Measurements from ENCODE around the gene VWC2L. TPM values are rescaled to one million over a fixed set of nuclear protein-coding genes. Genes with fewer than 3 reads are reported as not detected.
A peak's percentile ranks its signal among the peaks of the same experiment; 100 is the strongest.

VWC2L gene
- total RNA-seq: not detected

DNA sequence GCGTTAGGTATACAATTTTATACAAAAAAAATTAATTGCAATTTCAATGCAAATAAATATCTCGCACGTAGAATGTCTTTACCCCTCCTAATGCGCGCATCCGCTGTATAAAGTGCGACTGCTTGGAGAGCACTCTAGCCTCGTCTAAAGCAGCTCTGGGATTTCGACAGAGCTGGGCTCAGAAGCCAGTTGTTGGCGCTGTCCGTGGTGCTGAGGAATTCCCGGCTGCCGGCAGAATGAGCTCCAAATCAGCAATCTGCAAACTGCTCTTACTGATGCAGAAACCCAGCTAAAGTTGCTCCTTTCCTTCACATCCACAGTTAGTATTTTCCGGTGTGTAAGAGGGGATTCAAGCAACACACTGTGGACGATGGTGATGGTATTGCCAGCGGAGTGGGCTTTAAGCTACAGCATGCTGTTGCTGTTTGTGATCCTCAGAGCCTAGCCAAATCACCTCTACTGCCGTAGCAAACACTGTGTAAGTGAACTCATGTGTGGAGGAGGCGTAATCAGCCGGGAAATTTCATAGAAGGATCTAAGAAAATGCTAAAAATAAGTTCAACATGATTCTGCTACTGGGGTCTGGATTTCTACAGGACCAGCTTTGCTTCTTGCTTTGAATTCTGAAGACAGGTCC, at the start of gene VWC2L:
TSS of gene VWC2L (plus strand) at position 137 of the 637 bp plus-strand sequence. CDS start 3,140 bp downstream, outside the sequence.
- ATAC-seq: peak; percentile 60
- Mint-ChIP-seq H3K4me1 (ENCODE audit: low read depth) (no peaks in the 10 kb centered on the region), H3K9me3 (ENCODE audit: insufficient read depth) (no peaks in the 10 kb centered on the region), H3K27me3 (ENCODE audit: low read depth) (no peaks in the 10 kb centered on the region), H3K36me3 (ENCODE audit: low read depth) (no peaks in the 10 kb centered on the region), H3K27ac (no peak within 1 kb of the TSS), H3K4me3 (no peak within 1 kb of the TSS)
- ChIA-PET CTCF (no interaction called here), POLR2A (no interaction called here)
- peak; percentile 54 for DNase-seq

DNA sequence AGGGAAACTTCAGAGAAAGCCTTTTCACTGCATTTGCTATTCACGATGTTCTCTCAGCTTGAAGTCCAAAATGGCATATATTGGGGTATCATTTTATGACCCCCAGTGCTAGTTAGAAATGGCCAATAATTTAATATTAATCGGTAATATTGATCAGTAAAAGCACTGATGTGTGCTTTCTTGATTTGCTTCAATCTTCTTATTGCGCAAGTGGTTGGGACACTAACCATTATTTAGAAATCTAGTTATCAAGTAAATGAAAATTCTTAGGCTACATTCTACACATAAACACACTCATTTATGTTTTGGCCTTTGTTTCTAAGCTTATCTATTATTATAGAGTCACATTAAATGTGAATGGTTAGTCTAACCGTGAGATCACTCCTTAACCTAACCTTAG, 49.7 kb upstream of the VWC2L start:
- POLR2A ChIA-PET: no interaction called here
- Mint-ChIP-seq H3K27me3 (ENCODE audit: low read depth) (no peaks in the 10 kb centered on the region), H3K4me3 (no peak overlapping the region), H3K9me3 (ENCODE audit: insufficient read depth) (no peaks in the 10 kb centered on the region), H3K4me1 (ENCODE audit: low read depth) (no peaks in the 10 kb centered on the region), H3K36me3 (ENCODE audit: low read depth) (no peaks in the 10 kb centered on the region), H3K27ac (no peak overlapping the region)
- ATAC-seq (no peak), DNase-seq (no peak)
- CTCF ChIA-PET: no interaction called here

DNA sequence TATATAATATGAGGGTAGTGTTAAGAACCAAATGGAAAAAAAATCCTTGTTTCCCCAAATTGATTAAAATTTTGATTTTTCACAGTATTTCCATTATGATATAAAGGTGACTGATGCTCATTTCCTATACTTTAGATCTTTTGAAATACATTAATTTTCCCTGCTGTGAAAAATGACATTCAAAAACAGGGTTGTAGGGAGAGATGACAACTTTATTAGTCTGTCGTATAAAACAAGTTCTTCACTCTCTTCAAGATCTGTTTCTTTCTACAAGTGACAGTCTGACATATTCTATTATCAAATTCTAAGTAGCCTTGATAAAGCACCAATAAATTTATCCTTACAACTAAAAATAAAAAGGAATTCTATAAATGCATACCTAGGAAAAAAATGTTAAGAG, 45.3 kb upstream of the VWC2L start:
- Mint-ChIP-seq H3K27ac (no peak overlapping the region), H3K36me3 (ENCODE audit: low read depth) (no peaks in the 10 kb centered on the region), H3K4me1 (ENCODE audit: low read depth) (no peaks in the 10 kb centered on the region), H3K9me3 (ENCODE audit: insufficient read depth) (no peaks in the 10 kb centered on the region), H3K27me3 (ENCODE audit: low read depth) (no peaks in the 10 kb centered on the region), H3K4me3 (no peak overlapping the region)
- DNase-seq (no peak), ATAC-seq (no peak)
- ChIA-PET POLR2A (no interaction called here), CTCF (no interaction called here)

DNA sequence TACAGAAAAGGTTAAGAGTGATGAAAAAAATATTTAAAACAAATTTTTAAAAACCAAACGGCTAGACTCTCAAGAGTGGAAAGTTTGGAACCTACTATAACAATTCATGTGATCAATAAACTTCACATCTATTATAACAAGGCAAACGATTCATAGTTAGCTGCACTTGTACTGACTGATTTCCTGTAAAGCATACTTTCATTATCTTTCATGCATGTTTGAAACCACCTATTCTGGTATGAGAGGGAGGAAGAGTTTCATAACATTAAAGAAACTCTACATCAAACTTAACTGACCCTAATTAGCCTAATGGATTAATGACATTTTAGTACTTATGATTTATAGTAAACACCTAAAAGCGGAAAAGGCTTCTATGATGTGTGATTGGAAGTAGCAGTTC, 43.7 kb upstream of the VWC2L start:
- DNase-seq (no peak), ATAC-seq (no peak)
- Mint-ChIP-seq H3K4me1 (ENCODE audit: low read depth) (no peaks in the 10 kb centered on the region), H3K27ac (no peak overlapping the region), H3K4me3 (no peak overlapping the region), H3K9me3 (ENCODE audit: insufficient read depth) (no peaks in the 10 kb centered on the region), H3K27me3 (ENCODE audit: low read depth) (no peaks in the 10 kb centered on the region), H3K36me3 (ENCODE audit: low read depth) (no peaks in the 10 kb centered on the region)
- POLR2A ChIA-PET: no interaction called here
- CTCF ChIA-PET: no interaction called here

DNA sequence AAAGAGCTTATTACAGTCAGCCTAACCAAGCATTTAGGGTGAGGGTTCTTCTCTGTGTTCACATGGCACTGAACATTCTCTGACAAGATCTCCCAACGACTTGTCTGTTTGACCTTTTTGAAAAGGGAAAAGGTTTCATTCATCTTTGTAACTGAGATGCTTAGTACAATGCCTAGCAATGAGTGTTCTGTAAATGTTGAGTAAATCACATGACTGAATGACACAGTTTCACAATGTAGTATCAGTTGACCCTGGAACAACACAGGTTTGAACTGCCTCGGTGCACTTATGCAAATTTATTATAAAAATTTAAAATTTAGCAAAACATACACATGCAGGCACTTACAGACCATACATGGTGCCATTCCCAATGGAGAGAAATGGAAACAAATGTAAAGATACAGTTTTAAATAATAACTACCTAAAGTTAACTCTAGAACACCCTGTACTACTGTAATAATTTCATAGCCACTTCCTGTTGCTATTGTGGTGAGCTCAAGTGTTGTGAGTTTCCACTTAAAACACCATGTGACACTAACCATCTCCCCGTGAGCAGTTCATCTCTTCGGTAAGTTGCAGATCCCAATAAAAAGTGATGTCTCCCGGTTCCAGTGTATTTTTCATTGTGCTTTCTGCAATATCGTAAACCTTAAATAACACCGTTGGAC, 34.1 kb upstream of the VWC2L start:
- no peaks in the 10 kb centered on the region for H3K36me3 Mint-ChIP-seq (ENCODE audit: low read depth)
- H3K4me3 Mint-ChIP-seq: no peak overlapping the region
- H3K9me3 Mint-ChIP-seq (ENCODE audit: insufficient read depth): no peaks in the 10 kb centered on the region
- ATAC-seq (no peak), DNase-seq (no peak)
- H3K27me3 Mint-ChIP-seq (ENCODE audit: low read depth): no peaks in the 10 kb centered on the region
- CTCF ChIA-PET: no interaction called here
- no peak overlapping the region for H3K27ac Mint-ChIP-seq
- POLR2A ChIA-PET: no interaction called here
- no peaks in the 10 kb centered on the region for H3K4me1 Mint-ChIP-seq (ENCODE audit: low read depth)

DNA sequence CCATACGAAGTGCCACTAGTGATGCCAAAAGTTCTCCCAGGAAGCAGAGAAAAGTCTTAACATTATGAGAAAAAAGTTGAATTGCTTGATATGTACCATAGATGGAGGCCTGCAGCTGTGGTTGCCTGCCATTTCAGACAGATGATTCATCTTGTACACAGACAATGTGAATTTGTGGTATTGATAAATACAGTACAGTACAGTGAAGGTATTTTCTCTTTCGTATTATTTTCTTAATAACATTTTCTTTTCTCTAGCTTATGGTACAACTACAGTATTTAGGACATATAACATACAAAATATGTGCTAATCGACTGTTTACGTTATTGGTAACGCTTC, 33.6 kb upstream of the VWC2L start:
- no peaks in the 10 kb centered on the region for H3K36me3 Mint-ChIP-seq (ENCODE audit: low read depth)
- H3K4me1 Mint-ChIP-seq (ENCODE audit: low read depth): no peaks in the 10 kb centered on the region
- no peak for DNase-seq
- ATAC-seq: no peak
- H3K27ac Mint-ChIP-seq: no peak overlapping the region
- no peaks in the 10 kb centered on the region for H3K9me3 Mint-ChIP-seq (ENCODE audit: insufficient read depth)
- ChIA-PET POLR2A (no interaction called here), CTCF (no interaction called here)
- no peaks in the 10 kb centered on the region for H3K27me3 Mint-ChIP-seq (ENCODE audit: low read depth)
- H3K4me3 Mint-ChIP-seq: no peak overlapping the region

DNA sequence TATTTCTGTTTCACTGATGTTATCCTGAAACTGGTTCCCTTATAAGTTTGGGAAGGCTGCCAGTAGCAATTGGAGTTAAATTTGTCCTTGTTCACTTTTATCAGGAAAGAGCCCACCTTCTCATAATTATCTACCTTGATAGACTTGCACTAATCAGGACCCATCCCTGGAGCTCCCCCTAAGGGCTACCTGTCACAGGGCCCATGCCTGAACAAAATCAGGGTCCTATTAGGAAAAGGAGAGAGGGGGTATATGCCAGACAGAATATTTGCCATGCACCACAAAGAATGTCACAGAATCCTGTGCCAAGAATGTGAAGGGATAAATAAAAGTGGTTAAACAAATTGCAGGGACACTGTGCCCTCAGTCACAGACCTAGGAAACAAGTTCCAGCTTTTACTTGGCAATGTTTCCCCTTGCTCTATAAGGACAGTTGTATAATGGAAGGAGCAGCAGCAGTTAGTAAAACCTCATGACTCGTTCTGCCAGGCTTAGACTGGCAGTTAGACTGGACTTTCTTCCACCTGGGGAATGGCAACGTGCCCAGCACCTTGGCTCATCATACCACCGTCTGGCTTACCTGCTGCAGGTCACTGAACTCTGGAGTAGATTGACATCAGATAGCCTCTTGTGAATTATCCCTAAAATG, 32.3 kb upstream of the VWC2L start:
- Mint-ChIP-seq H3K9me3 (ENCODE audit: insufficient read depth) (no peaks in the 10 kb centered on the region), H3K4me1 (ENCODE audit: low read depth) (no peaks in the 10 kb centered on the region), H3K4me3 (no peak overlapping the region), H3K27ac (no peak overlapping the region), H3K36me3 (ENCODE audit: low read depth) (no peaks in the 10 kb centered on the region), H3K27me3 (ENCODE audit: low read depth) (no peaks in the 10 kb centered on the region)
- ChIA-PET CTCF (no interaction called here), POLR2A (no interaction called here)
- DNase-seq: no peak
- no peak for ATAC-seq

DNA sequence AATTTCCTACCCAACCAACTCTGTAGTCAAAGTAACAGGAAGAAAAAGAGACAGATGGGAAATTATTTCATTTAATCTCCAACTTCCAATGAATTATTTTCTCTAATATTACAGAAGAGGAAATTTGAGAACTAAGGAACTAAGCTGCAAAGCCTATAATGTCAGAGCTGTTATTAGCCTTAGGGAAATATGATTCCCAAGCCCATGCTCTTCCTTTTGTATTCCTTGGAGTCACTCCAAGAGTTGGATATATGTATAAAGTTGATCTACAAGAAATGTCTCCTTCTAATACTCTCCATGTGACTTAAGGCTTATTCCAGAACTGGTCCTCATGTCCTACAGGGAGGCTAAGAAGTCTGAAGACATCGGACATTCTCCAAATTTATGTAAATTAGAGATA, 31.6 kb upstream of the VWC2L start:
- POLR2A ChIA-PET: no interaction called here
- Mint-ChIP-seq H3K4me3 (no peak overlapping the region), H3K9me3 (ENCODE audit: insufficient read depth) (no peaks in the 10 kb centered on the region), H3K36me3 (ENCODE audit: low read depth) (no peaks in the 10 kb centered on the region), H3K27ac (no peak overlapping the region), H3K27me3 (ENCODE audit: low read depth) (no peaks in the 10 kb centered on the region), H3K4me1 (ENCODE audit: low read depth) (no peaks in the 10 kb centered on the region)
- CTCF ChIA-PET: no interaction called here
- no peak for ATAC-seq
- DNase-seq: no peak

DNA sequence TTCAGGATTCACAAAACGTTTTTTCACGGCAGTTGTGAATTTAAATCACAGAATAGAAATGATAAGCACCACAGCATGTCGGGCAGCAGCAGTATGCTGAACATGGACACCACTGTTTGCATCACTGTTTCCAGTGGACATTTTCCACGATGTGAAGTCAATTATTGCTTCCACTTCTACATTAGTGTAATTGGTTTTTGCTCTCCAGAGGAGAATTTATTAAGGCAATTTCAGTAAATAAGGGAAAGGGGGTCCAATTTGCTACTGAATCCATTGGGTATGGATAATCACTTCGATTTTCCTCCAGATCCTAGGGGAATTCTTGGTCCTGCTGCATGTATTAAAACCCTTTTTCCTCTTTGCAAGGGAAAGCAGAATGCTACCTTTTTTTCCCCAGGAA, 30.2 kb upstream of the VWC2L start:
- H3K36me3 Mint-ChIP-seq (ENCODE audit: low read depth): no peaks in the 10 kb centered on the region
- no peak for ATAC-seq
- no peaks in the 10 kb centered on the region for H3K9me3 Mint-ChIP-seq (ENCODE audit: insufficient read depth)
- no peak overlapping the region for H3K4me3 Mint-ChIP-seq
- ChIA-PET POLR2A (no interaction called here), CTCF (no interaction called here)
- H3K27me3 Mint-ChIP-seq (ENCODE audit: low read depth): no peaks in the 10 kb centered on the region
- no peak for DNase-seq
- H3K27ac Mint-ChIP-seq: no peak overlapping the region
- no peaks in the 10 kb centered on the region for H3K4me1 Mint-ChIP-seq (ENCODE audit: low read depth)

DNA sequence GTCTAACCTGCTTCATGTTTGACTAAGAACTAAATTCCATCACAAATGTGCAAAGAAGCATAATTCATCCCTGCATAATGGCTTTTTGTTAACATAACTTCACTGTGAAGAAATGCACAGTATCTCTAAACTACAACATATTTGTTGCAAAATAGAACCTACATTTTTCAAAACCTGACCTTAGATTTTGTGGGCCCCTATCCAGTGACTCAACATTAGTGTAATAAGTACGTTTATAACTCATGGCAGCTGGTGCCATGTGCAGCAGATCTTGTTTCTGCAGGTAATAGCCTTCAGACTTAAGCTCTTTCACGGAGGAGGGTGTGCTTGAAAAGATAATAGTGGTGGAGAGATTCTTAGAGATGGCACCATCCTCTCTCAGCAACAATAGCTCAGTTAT, 28.6 kb upstream of the VWC2L start:
- H3K27me3 Mint-ChIP-seq (ENCODE audit: low read depth): no peaks in the 10 kb centered on the region
- no peak overlapping the region for H3K27ac Mint-ChIP-seq

DNA sequence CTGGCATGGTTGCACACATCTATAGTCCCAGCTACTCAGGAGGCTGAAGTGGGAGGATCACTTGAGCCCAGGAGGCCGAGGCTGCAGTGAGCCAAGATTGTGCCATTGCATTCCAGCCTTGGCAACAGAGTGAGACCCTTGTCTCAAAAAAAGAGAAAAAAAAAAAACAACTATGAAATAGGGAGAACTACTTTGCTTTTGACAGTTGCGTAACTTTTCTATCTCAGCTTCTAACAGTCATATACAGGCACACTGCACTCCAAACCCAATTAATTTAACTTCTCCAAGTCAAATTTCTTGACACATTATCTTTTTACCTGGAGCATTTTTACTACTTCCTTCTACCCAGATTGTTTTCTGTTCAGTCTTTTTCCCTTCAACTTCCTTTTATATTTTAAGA, 24.1 kb upstream of the VWC2L start:
- no peak for DNase-seq
- H3K9me3 Mint-ChIP-seq (ENCODE audit: insufficient read depth): no peaks in the 10 kb centered on the region
- no peak overlapping the region for H3K27ac Mint-ChIP-seq
- CTCF ChIA-PET: no interaction called here
- H3K4me1 Mint-ChIP-seq (ENCODE audit: low read depth): no peaks in the 10 kb centered on the region
- no peaks in the 10 kb centered on the region for H3K36me3 Mint-ChIP-seq (ENCODE audit: low read depth)
- POLR2A ChIA-PET: no interaction called here
- no peaks in the 10 kb centered on the region for H3K27me3 Mint-ChIP-seq (ENCODE audit: low read depth)
- ATAC-seq: no peak
- H3K4me3 Mint-ChIP-seq: no peak overlapping the region

More for the DNA sequence above, 28.6 kb upstream of the VWC2L start:
- POLR2A ChIA-PET: no interaction called here
- Mint-ChIP-seq H3K4me3 (no peak overlapping the region), H3K9me3 (ENCODE audit: insufficient read depth) (no peaks in the 10 kb centered on the region), H3K4me1 (ENCODE audit: low read depth) (no peaks in the 10 kb centered on the region), H3K36me3 (ENCODE audit: low read depth) (no peaks in the 10 kb centered on the region)
- no peak for ATAC-seq
- CTCF ChIA-PET: no interaction called here
- DNase-seq: no peak

DNA sequence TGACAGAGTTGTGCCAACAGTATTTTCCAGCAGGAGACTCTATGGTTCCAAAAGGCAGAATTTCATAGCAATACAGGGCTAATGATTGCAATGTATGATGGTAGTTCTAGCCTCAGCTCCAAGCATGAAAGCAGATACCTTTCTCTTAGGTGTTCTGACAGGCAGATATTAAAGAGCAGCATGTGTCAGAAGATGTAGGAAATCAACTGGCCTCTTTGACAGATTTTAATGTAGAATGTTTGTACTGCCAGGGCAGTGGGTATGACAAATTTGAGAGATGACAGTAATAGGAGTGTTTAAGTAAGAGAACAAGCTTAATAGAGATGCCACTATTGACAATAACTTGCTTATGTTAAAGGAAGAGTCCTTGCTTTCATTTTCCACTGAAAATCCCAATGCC, 21.5 kb upstream of the VWC2L start:
- ATAC-seq: no peak
- H3K4me1 Mint-ChIP-seq (ENCODE audit: low read depth): no peaks in the 10 kb centered on the region
- CTCF ChIA-PET: no interaction called here
- DNase-seq: no peak
- POLR2A ChIA-PET: no interaction called here
- no peaks in the 10 kb centered on the region for H3K36me3 Mint-ChIP-seq (ENCODE audit: low read depth)
- H3K27ac Mint-ChIP-seq: no peak overlapping the region
- H3K27me3 Mint-ChIP-seq (ENCODE audit: low read depth): no peaks in the 10 kb centered on the region
- H3K9me3 Mint-ChIP-seq (ENCODE audit: insufficient read depth): no peaks in the 10 kb centered on the region
- H3K4me3 Mint-ChIP-seq: no peak overlapping the region

DNA sequence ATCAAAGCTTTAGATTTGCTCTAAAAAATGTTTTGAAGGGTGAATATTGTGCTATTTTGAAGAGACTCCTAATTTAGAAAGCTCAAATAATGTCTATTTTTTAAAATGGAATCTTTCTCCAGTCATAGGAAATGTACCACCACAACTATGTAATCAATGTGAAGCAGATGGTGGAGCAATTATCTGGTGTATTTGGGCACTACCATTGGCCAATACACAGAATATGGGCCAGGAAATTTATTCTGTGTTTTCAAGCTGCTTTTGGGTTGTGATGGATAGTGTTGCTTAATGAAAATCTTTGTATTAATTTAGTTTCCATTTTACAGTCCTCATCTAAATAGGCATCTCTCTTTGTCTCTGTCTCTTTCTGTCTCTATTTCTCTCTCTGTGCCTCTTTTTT, 17.1 kb upstream of the VWC2L start:
- Mint-ChIP-seq H3K27me3 (ENCODE audit: low read depth) (no peaks in the 10 kb centered on the region), H3K27ac (no peak overlapping the region), H3K9me3 (ENCODE audit: insufficient read depth) (no peaks in the 10 kb centered on the region), H3K36me3 (ENCODE audit: low read depth) (no peaks in the 10 kb centered on the region), H3K4me3 (no peak overlapping the region), H3K4me1 (ENCODE audit: low read depth) (no peaks in the 10 kb centered on the region)
- DNase-seq (no peak), ATAC-seq (no peak)
- CTCF ChIA-PET: no interaction called here
- POLR2A ChIA-PET: no interaction called here

Measured in activated CD8-positive, alpha-beta T cell treated with anti-CD3 and anti-CD28 coated beads, Interleukin-2, amount 10 ng/mL, durations not matched to agents 7 days and 5 days (primary cell).